WTC11 (cell line): ENCODE data around the gene PHACTR3. TPM values are rescaled to one million over a fixed set of nuclear protein-coding genes. Genes with fewer than 3 reads are reported as not detected.

ENCODE experiments used
- ATAC-seq: fragments of 200-7000 bp; cut with Tn5 transposase; 2 replicates; pipeline ENCODE4 v1.10.0; 2021; ENCODE audit warnings: mild to moderate bottlenecking, moderate library complexity
- CTCF ChIA-PET: fragments of 300-600 bp; sonication (Branson Sonifier 250); formaldehyde crosslinking; loops from one replicate; lab custom pipeline; 2021; ENCODE audit warnings: antibody characterized with exemption; lab: Charles Lee
- POLR2A ChIA-PET: fragments of 350-600 bp; sonication (Branson Sonifier 250); formaldehyde crosslinking; loops from one replicate; lab custom pipeline; 2021; ENCODE audit warnings: antibody characterized with exemption; lab: Charles Lee
- DNase-seq: peaks from one replicate; pipeline ENCODE4 v3.0.0; 2021; ENCODE audit warnings: low spot score
- H3K27ac Mint-ChIP-seq: 2 replicates; pipeline ENCODE4 v1.8.0; 2021; ENCODE audit warnings: mixed read lengths
- H3K27me3 Mint-ChIP-seq: 2 replicates; pipeline ENCODE4 v1.8.0; 2021; ENCODE audit warnings: low read depth, mild to moderate bottlenecking, moderate library complexity, mixed read lengths
- H3K36me3 Mint-ChIP-seq: 2 replicates; pipeline ENCODE4 v1.8.0; 2021; ENCODE audit warnings: mixed read lengths
- H3K4me1 Mint-ChIP-seq: 2 replicates; pipeline ENCODE4 v1.8.0; 2022; ENCODE audit warnings: mixed read lengths
- H3K4me3 Mint-ChIP-seq: 2 replicates; pipeline ENCODE4 v1.8.0; 2021; ENCODE audit warnings: mild to moderate bottlenecking, moderate library complexity, mixed read lengths
- H3K9me3 Mint-ChIP-seq: 2 replicates; pipeline ENCODE4 v1.8.0; 2021; ENCODE audit warnings: mixed read lengths
- ATF6 ChIP-seq: sonication (generic); formaldehyde crosslinking; IDR thresholded peaks from 2 replicates; pipeline ENCODE4 v1.8.1; 2023; ENCODE audit warnings: mild to moderate bottlenecking, missing genetic modification reagents
- CTCF ChIP-seq: fragments of 200-600 bp; IDR thresholded peaks from 2 replicates; pipeline ENCODE4 v1.8.0; 2022; ENCODE audit warnings: antibody characterized with exemption
- ELF4 ChIP-seq: sonication (generic); formaldehyde crosslinking; IDR thresholded peaks from 2 replicates; pipeline ENCODE4 v1.8.1; 2022; ENCODE audit warnings: low read depth, mild to moderate bottlenecking, moderate library complexity, missing genetic modification reagents
- ERG ChIP-seq: fragments of 250-450 bp; sonication (Bioruptor Pico); IDR thresholded peaks from 2 replicates; pipeline ENCODE4 v1.8.0; 2021; ENCODE audit warnings: mild to moderate bottlenecking
- GRHL2 ChIP-seq: fragments of 250-450 bp; sonication (Bioruptor Pico); IDR thresholded peaks from 2 replicates; pipeline ENCODE4 v1.8.0; 2022; ENCODE audit warnings: mild to moderate bottlenecking, moderate library complexity; ENCODE audit not compliant: insufficient replicate concordance, severe bottlenecking
- MYBL2 ChIP-seq: sonication (generic); formaldehyde crosslinking; IDR thresholded peaks from 2 replicates; pipeline ENCODE4 v1.8.1; 2023; ENCODE audit warnings: mild to moderate bottlenecking, moderate library complexity, missing genetic modification reagents
- NFATC4 ChIP-seq: fragments of 250-450 bp; sonication (Bioruptor Pico); IDR thresholded peaks from 2 replicates; pipeline ENCODE4 v1.9.0; 2021; ENCODE audit warnings: mild to moderate bottlenecking
- NR1H2 ChIP-seq: sonication (generic); formaldehyde crosslinking; IDR thresholded peaks from 2 replicates; pipeline ENCODE4 v1.9.0; 2021; ENCODE audit warnings: mild to moderate bottlenecking, moderate library complexity, missing genetic modification reagents
- NR2C2 ChIP-seq: sonication (generic); formaldehyde crosslinking; IDR thresholded peaks from 2 replicates; pipeline ENCODE4 v1.8.0; 2022; ENCODE audit warnings: mild to moderate bottlenecking, missing genetic modification reagents
- SMAD4 ChIP-seq: sonication (generic); formaldehyde crosslinking; IDR thresholded peaks from 2 replicates; pipeline ENCODE4 v1.8.0; 2022; ENCODE audit warnings: mild to moderate bottlenecking, missing genetic modification reagents
- SP1 ChIP-seq: sonication (generic); formaldehyde crosslinking; conservative IDR thresholded peaks from 2 replicates; pipeline ENCODE4 v1.8.1; 2022; ENCODE audit warnings: missing genetic modification reagents
- TEAD1 ChIP-seq: sonication (generic); formaldehyde crosslinking; IDR thresholded peaks from 2 replicates; pipeline ENCODE4 v1.8.0; 2022; ENCODE audit warnings: mild to moderate bottlenecking, missing genetic modification reagents
- TEAD4 ChIP-seq: sonication (generic); formaldehyde crosslinking; IDR thresholded peaks from 2 replicates; pipeline ENCODE4 v1.8.0; 2022; ENCODE audit warnings: mild to moderate bottlenecking, missing genetic modification reagents
- USF2 ChIP-seq: sonication (generic); formaldehyde crosslinking; IDR thresholded peaks from 2 replicates; pipeline ENCODE4 v1.8.1; 2023; ENCODE audit warnings: mild to moderate bottlenecking, missing genetic modification reagents, moderate library complexity
- ZNF121 ChIP-seq: sonication (generic); formaldehyde crosslinking; IDR thresholded peaks from 2 replicates; pipeline ENCODE4 v1.8.0; 2023; ENCODE audit warnings: missing genetic modification reagents
- ZNF219 ChIP-seq: sonication (generic); formaldehyde crosslinking; IDR thresholded peaks from 2 replicates; pipeline ENCODE4 v1.8.0; 2023; ENCODE audit warnings: missing genetic modification reagents, mild to moderate bottlenecking, borderline replicate concordance
- ZNF232 ChIP-seq: sonication (generic); formaldehyde crosslinking; IDR thresholded peaks from 2 replicates; pipeline ENCODE4 v1.8.0; 2022; ENCODE audit warnings: mild to moderate bottlenecking, missing genetic modification reagents
- ZNF416 ChIP-seq: fragments of 250-450 bp; sonication (Bioruptor Pico); IDR thresholded peaks from 2 replicates; pipeline ENCODE4 v1.9.0; 2021; ENCODE audit warnings: mild to moderate bottlenecking, inconsistent platforms
- ZNF423 ChIP-seq: fragments of 250-450 bp; sonication (Bioruptor Pico); IDR thresholded peaks from 2 replicates; pipeline ENCODE4 v2.1.2; 2022; ENCODE audit warnings: mild to moderate bottlenecking, moderate library complexity
- ZNF532 ChIP-seq: fragments of 250-450 bp; sonication (Bioruptor Pico); IDR thresholded peaks from 2 replicates; pipeline ENCODE4 v1.9.0; 2021; ENCODE audit warnings: mild to moderate bottlenecking, borderline replicate concordance
- total RNA-seq: library from RNA; stranded (reverse); gene quantifications from 3 replicates; pipeline ENCODE4 v1.2.3, GENCODE V29; 2021
- TF ChIP-seq, protein P1 (sequence below): fragments of 250-450 bp; sonication (Bioruptor Pico); conservative IDR thresholded peaks from 2 replicates; pipeline ENCODE4 v1.9.0; 2021; ENCODE audit warnings: mild to moderate bottlenecking

PHACTR3 gene
- total RNA-seq, 1 experiment from 2014 or later = 0.28 TPM

DNA sequence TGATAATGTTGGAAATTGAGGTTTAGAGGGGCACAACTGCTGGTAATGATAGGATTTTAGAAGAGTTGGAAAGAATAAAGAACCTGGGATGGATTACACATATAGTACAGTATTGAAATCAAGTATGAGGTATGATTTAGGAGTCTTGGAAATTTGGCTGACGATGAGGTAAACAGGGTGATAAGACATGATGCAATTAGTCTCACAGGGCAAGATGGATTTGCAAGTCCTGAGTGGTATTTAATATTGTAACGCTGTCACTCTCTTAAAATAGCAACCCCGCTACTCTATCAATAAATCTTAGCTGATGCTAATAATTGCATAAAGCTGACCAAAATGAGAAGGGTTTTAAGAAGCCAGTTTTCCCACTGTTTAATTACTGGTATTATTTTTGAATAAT, 258.7 kb downstream of the PHACTR3 start:
- no peaks in the 10 kb centered on the region for H3K36me3 Mint-ChIP-seq
- no peak overlapping the region for H3K4me3 Mint-ChIP-seq
- DNase-seq = no peak
- H3K27ac Mint-ChIP-seq = no peak overlapping the region
- no peak for ATAC-seq
- TF ChIP-seq NR1H2 (CRISPR knock-in tag) (no peak), SMAD4 (CRISPR knock-in tag) (no peak), TEAD1 (CRISPR knock-in tag) (no peak), GRHL2 (CRISPR knock-in tag) (no peak), ATF6 (CRISPR knock-in tag) (no peak), TEAD4 (CRISPR knock-in tag) (no peak), ZNF423 (CRISPR knock-in tag) (no peak)
- TF ChIP-seq, protein P1, sequence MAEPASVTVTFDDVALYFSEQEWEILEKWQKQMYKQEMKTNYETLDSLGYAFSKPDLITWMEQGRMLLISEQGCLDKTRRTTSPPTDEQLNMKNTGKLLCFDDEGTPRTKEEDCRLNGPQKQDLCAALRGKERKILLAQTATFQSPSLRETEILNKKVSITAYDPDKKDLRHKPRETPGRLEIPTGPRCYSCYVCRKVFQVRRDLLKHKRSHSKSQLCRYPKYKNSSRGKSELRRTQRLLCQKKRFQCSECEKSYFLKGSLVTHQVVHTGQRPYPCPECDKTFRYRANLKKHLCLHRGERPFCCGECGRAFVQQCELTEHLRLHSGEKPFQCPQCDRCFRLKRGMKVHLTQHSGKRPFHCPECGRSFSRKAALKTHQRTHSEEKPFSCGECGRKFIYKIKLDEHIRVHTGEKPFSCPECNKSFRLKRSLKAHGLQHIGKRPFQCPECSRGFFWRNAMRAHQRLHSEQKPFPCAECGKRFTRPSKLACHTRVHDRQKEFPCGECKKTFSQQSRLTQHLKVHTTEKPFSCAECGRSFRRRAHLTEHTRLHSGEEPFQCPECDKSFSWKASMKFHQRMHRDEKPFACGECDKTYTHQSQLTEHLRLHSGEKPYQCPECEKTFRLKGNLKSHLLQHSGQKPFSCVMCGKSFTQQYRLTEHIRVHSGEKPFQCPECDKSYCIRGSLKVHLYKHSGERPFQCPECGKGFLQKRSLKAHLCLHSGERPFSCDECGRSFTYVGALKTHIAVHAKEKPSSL (CRISPR knock-in tag) = no peak
- H3K9me3 Mint-ChIP-seq = peaks cover 14% of the 10 kb centered on the region
- POLR2A ChIA-PET = no interaction called here
- H3K4me1 Mint-ChIP-seq = no peaks in the 10 kb centered on the region
- CTCF ChIA-PET = interaction anchor here (2.1 kb wide), 1 partner anchor 13 kb away, joined by 9 read pairs; no protein-coding TSS in a partner anchor
- peaks cover 68% of the 10 kb centered on the region for H3K27me3 Mint-ChIP-seq

GRCh38 chr20:59864726-59865125, 260.4 kb downstream of the PHACTR3 start:
- no peak overlapping the region for H3K27ac Mint-ChIP-seq
- DNase-seq (no peak), ATAC-seq (no peak)
- POLR2A ChIA-PET = no interaction called here
- no peak overlapping the region for H3K4me3 Mint-ChIP-seq
- peaks cover 66% of the 10 kb centered on the region for H3K27me3 Mint-ChIP-seq
- H3K36me3 Mint-ChIP-seq = no peaks in the 10 kb centered on the region
- CTCF ChIA-PET = interaction anchor here (2.1 kb wide), 1 partner anchor 15 kb away, joined by 9 read pairs; no protein-coding TSS in a partner anchor
- no peaks in the 10 kb centered on the region for H3K4me1 Mint-ChIP-seq
- no peaks in the 10 kb centered on the region for H3K9me3 Mint-ChIP-seq
- TF ChIP-seq NR2C2 (no peak), TEAD1 (CRISPR knock-in tag) (no peak), CTCF (no peak), ZNF219 (CRISPR knock-in tag) (no peak), USF2 (CRISPR knock-in tag) (no peak), MYBL2 (no peak), ZNF416 (no peak), ZNF232 (CRISPR knock-in tag) (no peak), TEAD4 (CRISPR knock-in tag) (no peak), ELF4 (no peak), SP1 (CRISPR knock-in tag) (no peak), ZNF532 (no peak), ATF6 (CRISPR knock-in tag) (no peak), ERG (CRISPR knock-in tag) (no peak), ZNF121 (no peak), NFATC4 (no peak), NR1H2 (CRISPR knock-in tag) (no peak)
